Endodermal cell (in vitro differentiated cells): Measurements from ENCODE around the gene OR7G2. TPM values are rescaled to one million over a fixed set of nuclear protein-coding genes. Genes with fewer than 3 reads are reported as not detected.

Source experiments
- DNase-seq: peaks from one replicate; pipeline ENCODE4 v3.0.0-alpha.2; 2017
- H3K27ac ChIP-seq: 2 replicates; pipeline ENCODE4 v1.5.1; 2013; ENCODE audit warnings: mild to moderate bottlenecking, low read depth, low read length, moderate library complexity
- H3K27me3 ChIP-seq: 2 replicates; pipeline ENCODE4 v1.6.1; 2013; ENCODE audit warnings: mild to moderate bottlenecking, low read length, moderate library complexity; ENCODE audit not compliant: insufficient read depth, control insufficient read depth, poor library complexity, severe bottlenecking
- H3K36me3 ChIP-seq: 2 replicates; pipeline ENCODE4 v1.7.0; 2013; ENCODE audit warnings: mild to moderate bottlenecking, low read length, moderate library complexity; ENCODE audit not compliant: control insufficient read depth, insufficient read depth
- H3K4me1 ChIP-seq: one replicate; pipeline ENCODE4 v1.7.0; 2013; ENCODE audit warnings: low read length; ENCODE audit not compliant: control insufficient read depth, insufficient read depth
- H3K4me3 ChIP-seq: 2 replicates; pipeline ENCODE4 v1.5.1; 2013; ENCODE audit warnings: mild to moderate bottlenecking, low read length, moderate library complexity
- H3K9ac ChIP-seq: 2 replicates; pipeline ENCODE4 v1.6.1; 2013; ENCODE audit warnings: mild to moderate bottlenecking, low read length, moderate library complexity; ENCODE audit not compliant: poor library complexity, severe bottlenecking; ENCODE audit errors: extremely low read depth
- H3K9me3 ChIP-seq: 2 replicates; pipeline ENCODE4 v1.6.1; 2013; ENCODE audit warnings: mild to moderate bottlenecking, low read length, moderate library complexity; ENCODE audit not compliant: control insufficient read depth
- H3K27ac Mint-ChIP-seq: 2 replicates; pipeline ENCODE4 v1.8.0; 2020; ENCODE audit warnings: mixed read lengths
- H3K27me3 Mint-ChIP-seq: 2 replicates; pipeline ENCODE4 v1.8.0; 2021; ENCODE audit warnings: mild to moderate bottlenecking, mixed read lengths; ENCODE audit not compliant: insufficient read depth
- H3K36me3 Mint-ChIP-seq: 2 replicates; pipeline ENCODE4 v1.8.0; 2020; ENCODE audit warnings: low read depth, mixed read lengths
- H3K4me1 Mint-ChIP-seq: 2 replicates; pipeline ENCODE4 v1.8.0; 2020; ENCODE audit warnings: mixed read lengths
- H3K4me3 Mint-ChIP-seq: 2 replicates; pipeline ENCODE4 v1.8.0; 2020; ENCODE audit warnings: mild to moderate bottlenecking, moderate library complexity, mixed read lengths
- H3K9me3 Mint-ChIP-seq: 2 replicates; pipeline ENCODE4 v1.8.0; 2020; ENCODE audit warnings: mild to moderate bottlenecking, mixed read lengths
- WGBS, 2 experiments: methylation state at CpG; one replicate each; pipeline versions ENCODE4 v1.1.5 to v1.1.7; 2013; ENCODE audit warnings: missing lambda C conversion rate in 2 of 2, mixed read lengths in 1 of 2; ENCODE audit not compliant: insufficient coverage in 1 of 2, insufficient read length in 1 of 2; 5-methylcytosine and 5-hydroxymethylcytosine counted together
- total RNA-seq, 2 donors: library from RNA; stranded (reverse); fragmentation: NEBNext Ultra II Directional in 1 of 2; extraction: Animal tissue kit (Norgen Biotek cat#: 25700) in 1 of 2; gene quantifications; 2 replicates in 1 of 2; 3 replicates in 1 of 2; pipeline ENCODE4 v1.2.1, GENCODE V29; 2021
- TF ChIP-seq, protein P1 (sequence below): fragments of 200-600 bp; sonication (generic); conservative IDR thresholded peaks from 2 replicates; pipeline ENCODE4 v1.5.0; 2021; ENCODE audit warnings: antibody characterized with exemption, mild to moderate bottlenecking

The OR7G2 gene
- total RNA-seq, 2 donors from 2014 or later: not detected

DNA sequence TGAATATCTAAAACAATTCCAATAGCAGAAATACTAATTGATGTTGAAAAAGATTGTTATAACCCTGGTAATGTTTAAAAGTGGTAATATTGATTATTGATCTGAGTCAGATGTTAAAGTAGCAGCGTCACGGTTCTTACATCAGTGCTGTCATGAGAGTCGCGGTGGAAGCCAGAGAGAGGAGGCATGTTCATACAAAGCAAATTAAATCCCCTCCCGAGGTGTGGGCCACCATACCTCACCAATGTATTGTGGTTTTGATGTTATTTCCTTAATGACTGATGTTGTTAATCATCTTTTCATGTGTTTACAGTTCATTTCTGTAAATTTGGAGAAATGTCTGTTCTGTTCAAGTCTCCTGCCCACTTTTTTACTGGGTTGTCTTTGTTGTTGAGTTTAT, 44.1 kb upstream of the OR7G2 start:
- Histone ChIP-seq H3K4me1 (no peaks in the 10 kb centered on the region), H3K36me3 (peaks cover 84% of the 10 kb centered on the region), H3K27me3 (no peaks in the 10 kb centered on the region), H3K9me3 (peaks cover 99% of the 10 kb centered on the region), H3K4me3 (no peak overlapping the region), H3K27ac (no peak overlapping the region), H3K9ac (no peak overlapping the region)
- 96 to 100% methylated on average over 5 of the region's 5 CpGs for WGBS, 2 experiments
- Mint-ChIP-seq H3K27me3 (no peaks in the 10 kb centered on the region), H3K27ac (no peak overlapping the region), H3K4me1 (no peaks in the 10 kb centered on the region), H3K36me3 (peaks cover 97% of the 10 kb centered on the region), H3K4me3 (no peak overlapping the region), H3K9me3 (peaks cover 96% of the 10 kb centered on the region)
- DNase-seq: no peak
- TF ChIP-seq, protein P1, sequence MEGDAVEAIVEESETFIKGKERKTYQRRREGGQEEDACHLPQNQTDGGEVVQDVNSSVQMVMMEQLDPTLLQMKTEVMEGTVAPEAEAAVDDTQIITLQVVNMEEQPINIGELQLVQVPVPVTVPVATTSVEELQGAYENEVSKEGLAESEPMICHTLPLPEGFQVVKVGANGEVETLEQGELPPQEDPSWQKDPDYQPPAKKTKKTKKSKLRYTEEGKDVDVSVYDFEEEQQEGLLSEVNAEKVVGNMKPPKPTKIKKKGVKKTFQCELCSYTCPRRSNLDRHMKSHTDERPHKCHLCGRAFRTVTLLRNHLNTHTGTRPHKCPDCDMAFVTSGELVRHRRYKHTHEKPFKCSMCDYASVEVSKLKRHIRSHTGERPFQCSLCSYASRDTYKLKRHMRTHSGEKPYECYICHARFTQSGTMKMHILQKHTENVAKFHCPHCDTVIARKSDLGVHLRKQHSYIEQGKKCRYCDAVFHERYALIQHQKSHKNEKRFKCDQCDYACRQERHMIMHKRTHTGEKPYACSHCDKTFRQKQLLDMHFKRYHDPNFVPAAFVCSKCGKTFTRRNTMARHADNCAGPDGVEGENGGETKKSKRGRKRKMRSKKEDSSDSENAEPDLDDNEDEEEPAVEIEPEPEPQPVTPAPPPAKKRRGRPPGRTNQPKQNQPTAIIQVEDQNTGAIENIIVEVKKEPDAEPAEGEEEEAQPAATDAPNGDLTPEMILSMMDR: no peak

DNA sequence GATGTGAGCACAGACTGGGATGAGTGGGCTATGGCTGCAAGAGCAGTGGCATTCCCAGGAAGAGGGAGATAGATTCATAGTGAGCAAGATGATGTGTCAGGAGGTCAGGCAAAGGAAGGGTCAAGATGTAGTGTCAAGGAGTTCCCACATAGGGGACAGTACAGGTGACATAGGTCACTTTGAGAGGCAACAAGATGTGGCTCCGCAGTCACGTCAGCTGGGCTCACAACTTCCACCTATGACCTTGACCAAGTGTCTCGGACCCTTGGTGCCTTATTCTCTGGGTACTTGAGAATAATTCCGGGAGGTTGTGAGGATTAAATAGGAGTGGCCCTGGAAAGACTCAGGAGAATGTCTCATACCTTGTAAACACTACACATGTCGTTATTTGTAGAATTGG, 43.4 kb upstream of the OR7G2 start:
- WGBS, 2 experiments: 95 to 97% methylated on average over 4 to 5 of the region's 5 CpGs
- Mint-ChIP-seq H3K27ac (no peak overlapping the region), H3K9me3 (peaks cover 94% of the 10 kb centered on the region), H3K4me3 (no peak overlapping the region), H3K27me3 (no peaks in the 10 kb centered on the region), H3K4me1 (no peaks in the 10 kb centered on the region), H3K36me3 (peaks cover 94% of the 10 kb centered on the region)
- Histone ChIP-seq H3K4me3 (no peak overlapping the region), H3K27ac (no peak overlapping the region), H3K9ac (no peak overlapping the region), H3K4me1 (no peaks in the 10 kb centered on the region), H3K27me3 (no peaks in the 10 kb centered on the region), H3K36me3 (peaks cover 78% of the 10 kb centered on the region), H3K9me3 (peaks cover 94% of the 10 kb centered on the region)
- TF ChIP-seq, protein P1: no peak
- no peak for DNase-seq

DNA sequence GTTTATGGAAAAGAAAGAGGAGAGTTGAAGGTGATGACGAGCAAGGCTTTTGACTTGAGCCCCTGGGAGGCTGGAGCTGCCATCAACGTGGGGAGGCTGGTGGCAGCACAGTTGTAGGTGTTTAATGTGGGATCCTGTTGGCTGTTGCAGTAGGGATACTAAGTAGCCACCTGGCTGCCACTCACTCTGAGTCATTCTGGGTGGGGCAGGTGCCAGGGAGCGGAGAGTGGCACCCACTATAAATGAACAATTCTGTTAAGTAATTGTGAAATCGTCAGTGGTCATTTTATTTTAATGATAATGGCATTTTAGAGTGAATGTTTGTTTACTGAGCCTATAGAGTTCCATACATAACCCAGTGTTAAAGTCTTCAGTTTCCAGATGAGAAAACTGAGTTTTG, 42.7 kb upstream of the OR7G2 start:
- Histone ChIP-seq H3K4me1 (no peaks in the 10 kb centered on the region), H3K27me3 (no peaks in the 10 kb centered on the region), H3K4me3 (no peak overlapping the region), H3K27ac (no peak overlapping the region), H3K9me3 (peaks cover 94% of the 10 kb centered on the region), H3K9ac (no peak overlapping the region), H3K36me3 (peaks cover 78% of the 10 kb centered on the region)
- Mint-ChIP-seq H3K27me3 (no peaks in the 10 kb centered on the region), H3K4me1 (no peaks in the 10 kb centered on the region), H3K9me3 (peaks cover 95% of the 10 kb centered on the region), H3K4me3 (no peak overlapping the region), H3K27ac (no peak overlapping the region), H3K36me3 (peaks cover 94% of the 10 kb centered on the region)
- 95 to 100% methylated on average over 2 to 4 of the region's 4 CpGs for WGBS, 2 experiments
- no peak for DNase-seq
- TF ChIP-seq, protein P1: no peak
